Adipocyte (in vitro differentiated cells): ENCODE measurements around the gene ALPP.
"Not testable (repeated sequence)": the region's sequence is repeated elsewhere in the genome, so short reads cannot be mapped to it uniquely, and the experiment has no call there.

Source experiments
- DNase-seq: peaks from one replicate; pipeline ENCODE4 v3.0.0-alpha.2; 2015; ENCODE audit warnings: low read depth
- H3K27me3 ChIP-seq: replicated peaks from 2 replicates; pipeline ENCODE4 v1.7.0; 2013; ENCODE audit warnings: mild to moderate bottlenecking, low read length, moderate library complexity; ENCODE audit not compliant: control insufficient read depth, insufficient read depth
- H3K36me3 ChIP-seq: 2 replicates; pipeline ENCODE4 v1.7.0; 2013; ENCODE audit warnings: low read length, mild to moderate bottlenecking, moderate library complexity; ENCODE audit not compliant: control insufficient read depth, insufficient read depth, severe bottlenecking
- H3K4me1 ChIP-seq: 2 replicates; pipeline ENCODE4 v1.7.0; 2013; ENCODE audit warnings: mild to moderate bottlenecking, low read length, moderate library complexity; ENCODE audit not compliant: control insufficient read depth, insufficient read depth
- H3K4me3 ChIP-seq: 2 replicates; pipeline ENCODE4 v1.7.0; 2013; ENCODE audit warnings: mild to moderate bottlenecking, low read length, moderate library complexity
- H3K9ac ChIP-seq: 2 replicates; pipeline ENCODE4 v1.7.0; 2013; ENCODE audit warnings: mild to moderate bottlenecking, low read length, moderate library complexity
- H3K9me3 ChIP-seq: 2 replicates; pipeline ENCODE4 v1.7.0; 2013; ENCODE audit warnings: mild to moderate bottlenecking, low read length, moderate library complexity; ENCODE audit not compliant: control insufficient read depth

Gene ALPP

DNA sequence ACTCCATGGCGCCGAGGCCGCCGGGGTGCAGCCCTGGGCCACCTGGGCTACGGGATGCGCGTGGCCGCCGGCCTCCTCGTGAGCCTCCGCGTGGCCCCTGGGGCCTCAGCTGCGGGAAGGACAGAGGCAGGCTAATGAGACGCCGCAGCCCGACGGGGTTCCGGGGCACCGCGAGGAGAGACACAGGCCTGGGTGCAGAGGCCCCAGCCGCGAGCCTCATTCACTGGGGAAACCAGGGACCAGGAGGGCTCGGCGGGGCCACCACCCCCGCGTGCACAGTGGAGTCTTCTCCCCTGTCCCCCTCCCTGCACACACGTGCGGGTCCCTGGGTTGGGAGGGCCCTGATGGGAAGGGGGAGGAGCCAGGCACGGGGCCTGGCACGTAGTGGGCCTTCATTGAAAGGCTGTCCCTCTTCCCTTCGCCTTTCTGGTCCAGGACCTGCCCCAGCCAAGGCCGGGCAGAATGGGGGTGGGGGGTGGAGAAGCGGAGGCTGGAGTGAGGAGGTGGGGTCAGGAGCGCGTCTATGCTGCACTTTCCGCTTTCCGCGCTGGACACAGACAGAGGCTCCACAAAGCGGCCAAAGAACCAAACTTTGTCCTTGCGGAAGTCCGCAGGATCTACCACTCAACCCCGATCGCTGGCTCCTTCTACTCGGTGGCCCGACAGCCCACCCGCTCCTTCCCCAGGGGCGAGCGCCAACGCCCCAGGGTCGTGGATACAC lies 9.1 kb downstream of the ALPP start:
- Histone ChIP-seq H3K9me3 (no peaks in the 10 kb centered on the region), H3K4me1 (peaks cover 7% of the 10 kb centered on the region), H3K36me3 (no peaks in the 10 kb centered on the region), H3K4me3 (no peak overlapping the region), H3K9ac (no peak overlapping the region), H3K27me3 (peaks cover 53% of the 10 kb centered on the region)
- DNase-seq = peak; percentile 7

DNA sequence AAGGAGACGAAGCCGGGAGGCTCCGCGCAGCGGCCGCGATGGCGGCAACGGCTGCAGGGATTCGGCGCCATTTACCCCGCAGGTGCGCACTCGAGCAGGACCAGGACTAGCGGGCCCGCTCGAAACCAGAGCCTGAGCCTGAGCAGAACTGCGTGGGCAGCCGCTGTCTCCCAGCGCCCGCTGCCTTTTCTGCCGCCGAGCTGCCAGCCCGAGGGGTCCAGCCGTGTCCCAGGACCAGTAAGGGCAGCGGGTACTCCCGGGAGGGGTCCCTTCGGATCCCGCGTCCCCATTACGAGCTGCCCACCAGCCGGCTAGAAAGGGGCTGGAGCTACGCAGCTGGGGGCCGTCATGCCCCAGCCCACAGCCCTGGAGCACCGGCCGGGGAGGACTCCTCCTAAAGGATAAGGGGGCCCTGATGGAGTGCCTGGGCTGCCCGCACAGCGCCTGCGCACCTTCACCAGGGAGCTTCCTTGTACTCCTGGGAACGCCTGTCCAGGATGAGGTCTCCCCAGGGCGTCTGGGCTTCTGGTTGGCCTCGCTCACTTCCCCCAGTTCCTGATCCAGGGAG lies 9.9 kb downstream of the ALPP start:
- Histone ChIP-seq H3K36me3 (no peaks in the 10 kb centered on the region), H3K4me1 (peaks cover 7% of the 10 kb centered on the region), H3K9me3 (no peaks in the 10 kb centered on the region), H3K27me3 (peaks cover 49% of the 10 kb centered on the region), H3K4me3 (no peak overlapping the region), H3K9ac (no peak overlapping the region)
- no peak for DNase-seq

DNA sequence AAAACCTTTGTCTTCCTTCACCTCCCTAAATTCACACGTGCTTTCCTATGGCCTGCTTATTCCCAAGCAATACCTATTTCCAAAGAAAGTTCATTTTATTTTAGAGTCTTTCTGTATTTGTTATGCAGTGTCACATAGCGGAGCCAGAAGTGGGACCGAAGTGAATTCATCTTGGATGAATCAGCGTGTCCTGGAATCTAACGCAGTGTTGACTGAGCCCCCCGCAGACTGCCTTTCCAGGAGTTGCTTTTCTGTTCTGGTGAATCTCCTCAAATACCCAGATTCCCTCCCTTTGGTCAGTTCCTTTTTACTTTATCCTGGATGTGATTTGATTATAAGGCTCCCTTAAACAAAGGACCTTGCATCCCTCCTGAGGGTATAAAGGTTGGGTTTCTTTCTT lies 10.8 kb downstream of the ALPP start:
- peak; percentile 28 for DNase-seq
- Histone ChIP-seq H3K9ac (no peak overlapping the region), H3K4me3 (no peak overlapping the region), H3K9me3 (no peaks in the 10 kb centered on the region), H3K36me3 (no peaks in the 10 kb centered on the region), H3K4me1 (peaks cover 7% of the 10 kb centered on the region), H3K27me3 (peaks cover 43% of the 10 kb centered on the region)

DNA sequence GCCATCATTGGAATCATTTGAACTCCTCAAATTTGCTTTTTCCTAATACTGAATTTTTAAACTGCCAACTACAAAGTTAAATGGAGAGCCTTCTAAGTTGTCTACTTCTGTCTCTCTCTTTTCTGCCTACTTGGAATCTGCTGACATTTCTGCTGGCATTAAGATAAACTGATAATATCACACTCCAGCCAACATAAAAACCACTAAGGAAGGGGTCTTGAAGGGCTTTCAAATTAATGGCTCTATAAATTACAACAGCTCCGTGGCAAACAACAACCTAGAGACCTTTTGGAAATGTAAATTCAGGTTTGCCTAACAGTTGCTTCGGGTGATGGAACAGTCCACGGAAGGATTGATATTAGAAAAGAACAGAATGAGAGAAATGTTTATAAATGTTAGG lies 12.1 kb downstream of the ALPP start:
- H3K9me3 ChIP-seq = no peaks in the 10 kb centered on the region
- peaks cover 39% of the 10 kb centered on the region for H3K27me3 ChIP-seq
- no peak overlapping the region for H3K9ac ChIP-seq
- no peak overlapping the region for H3K4me3 ChIP-seq
- no peak for DNase-seq
- no peaks in the 10 kb centered on the region for H3K36me3 ChIP-seq
- peaks cover 5% of the 10 kb centered on the region for H3K4me1 ChIP-seq

GRCh38 chr2:232393556-232393955 lies 15.0 kb downstream of the ALPP start:
- Histone ChIP-seq H3K9ac (no peak overlapping the region), H3K4me1 (no peaks in the 10 kb centered on the region), H3K27me3 (peaks cover 34% of the 10 kb centered on the region), H3K9me3 (no peaks in the 10 kb centered on the region), H3K36me3 (no peaks in the 10 kb centered on the region), H3K4me3 (no peak overlapping the region)
- no peak for DNase-seq

DNA sequence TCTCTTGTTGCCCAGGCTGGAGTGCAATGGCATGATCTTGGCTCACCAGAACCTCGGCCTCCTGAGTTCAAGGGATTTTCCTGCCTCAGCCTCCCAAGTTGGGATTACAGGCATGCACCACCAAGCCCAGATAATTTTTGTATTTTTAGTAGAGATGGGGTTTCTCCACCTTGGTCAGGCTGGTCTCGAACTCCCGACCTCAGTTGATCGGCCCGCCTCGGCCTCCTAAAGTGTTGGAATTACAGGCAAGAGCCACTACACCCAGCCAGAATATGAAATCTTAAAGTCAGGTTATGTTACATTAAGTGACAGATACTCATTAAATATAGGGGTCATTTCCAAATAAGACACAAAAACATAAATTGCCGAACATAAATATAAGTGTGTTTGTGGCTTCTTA lies 15.9 kb downstream of the ALPP start:
- not testable (repeated sequence) for H3K4me3 ChIP-seq, H3K4me1 ChIP-seq, H3K9me3 ChIP-seq, H3K9ac ChIP-seq, H3K36me3 ChIP-seq, DNase-seq
- peaks cover 31% of the 10 kb centered on the region for H3K27me3 ChIP-seq

- no peaks in the 10 kb centered on the region for H3K36me3 ChIP-seq
- H3K9me3 ChIP-seq = no peaks in the 10 kb centered on the region
- no peak overlapping the region for H3K4me3 ChIP-seq
- peaks cover 36% of the 10 kb centered on the region for H3K27me3 ChIP-seq
- no peaks in the 10 kb centered on the region for H3K4me1 ChIP-seq
- H3K9ac ChIP-seq = no peak overlapping the region
- no peak for DNase-seq
These were observed 17.0 kb downstream of the ALPP start for GRCh38 chr2:232395586-232395985.

- Histone ChIP-seq H3K36me3 (no peaks in the 10 kb centered on the region), H3K9me3 (no peaks in the 10 kb centered on the region), H3K4me1 (no peaks in the 10 kb centered on the region), H3K9ac (no peak overlapping the region), H3K4me3 (no peak overlapping the region), H3K27me3 (peaks cover 31% of the 10 kb centered on the region)
- no peak for DNase-seq
These were observed 18.1 kb downstream of the ALPP start for GRCh38 chr2:232396683-232397082.

DNA sequence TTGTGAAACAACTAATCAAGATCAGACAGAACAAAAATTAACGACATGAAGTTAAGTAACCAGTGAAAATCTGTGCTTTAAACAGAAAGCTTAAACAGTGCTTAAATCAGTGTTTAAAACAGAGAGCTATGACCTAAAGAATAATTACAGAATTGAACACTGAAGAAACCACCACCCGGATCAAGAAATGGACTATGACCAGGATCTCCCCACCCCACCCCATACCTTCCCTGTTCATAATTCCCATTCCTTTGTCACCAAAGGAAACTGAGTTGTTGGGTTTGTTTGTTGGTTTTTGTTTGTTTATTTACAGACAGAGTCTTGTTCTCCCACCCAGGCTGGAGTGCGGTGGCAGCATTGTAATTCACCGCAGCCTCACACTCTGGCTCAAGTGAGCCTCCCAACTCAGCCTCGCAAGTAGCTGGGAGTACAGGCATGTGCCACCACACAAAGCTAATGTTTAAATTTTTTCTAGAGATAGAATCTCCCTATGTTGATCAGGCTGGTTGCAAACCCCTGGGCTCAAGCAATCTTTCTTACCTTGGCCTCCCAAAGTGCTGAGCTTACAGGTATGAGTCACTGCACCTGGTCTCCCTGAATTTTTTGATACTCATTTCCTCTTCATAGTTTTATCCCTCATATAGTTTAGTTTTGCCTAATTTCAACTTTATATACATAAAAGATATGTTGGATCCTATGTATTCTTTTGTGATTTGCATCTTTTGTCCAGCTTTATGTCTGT lies 19.9 kb downstream of the ALPP start:
- DNase-seq = no peak
- Histone ChIP-seq H3K4me1 (no peaks in the 10 kb centered on the region), H3K36me3 (no peaks in the 10 kb centered on the region), H3K9me3 (no peaks in the 10 kb centered on the region), H3K9ac (no peak overlapping the region), H3K27me3 (peaks cover 32% of the 10 kb centered on the region), H3K4me3 (no peak overlapping the region)

DNA sequence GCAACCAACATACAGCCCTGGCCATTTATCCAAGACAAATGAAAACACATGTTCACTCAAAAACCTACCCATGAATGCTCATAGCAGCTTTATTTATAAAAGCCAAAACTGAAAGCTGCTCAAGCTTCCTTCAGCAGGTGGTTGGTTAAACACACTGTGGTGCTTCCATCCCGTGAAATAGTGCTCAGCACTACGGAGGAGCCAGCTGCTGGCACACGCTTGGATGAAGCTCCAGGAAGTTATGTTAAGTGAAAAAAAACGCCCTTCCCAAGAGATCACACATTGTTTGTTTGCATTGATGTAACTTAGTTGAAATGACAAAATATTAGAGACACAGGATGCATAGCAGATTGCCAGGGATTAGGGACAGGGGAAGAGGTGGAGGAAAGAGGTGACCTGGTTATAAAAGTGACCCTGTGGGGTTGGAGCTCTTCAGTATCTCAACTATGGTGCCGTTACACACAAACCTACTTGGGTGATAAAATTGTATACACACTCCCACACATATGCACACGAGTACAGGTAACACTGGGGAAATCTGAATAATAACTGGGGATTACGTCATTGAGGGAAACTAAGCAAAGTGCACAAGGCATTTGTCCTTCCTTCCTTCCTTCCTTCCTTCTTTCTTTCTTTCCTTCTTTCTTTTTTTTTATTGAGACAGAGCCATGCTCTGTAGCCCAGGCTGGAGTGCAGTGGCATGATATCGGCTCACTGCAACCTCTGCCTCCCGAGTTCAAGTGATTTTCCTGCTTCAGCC lies 21.9 kb downstream of the ALPP start:
- no peaks in the 10 kb centered on the region for H3K36me3 ChIP-seq
- H3K9me3 ChIP-seq = no peaks in the 10 kb centered on the region
- no peak for DNase-seq
- no peaks in the 10 kb centered on the region for H3K4me1 ChIP-seq
- H3K9ac ChIP-seq = no peak overlapping the region
- no peak overlapping the region for H3K4me3 ChIP-seq
- H3K27me3 ChIP-seq = peaks cover 39% of the 10 kb centered on the region

DNA sequence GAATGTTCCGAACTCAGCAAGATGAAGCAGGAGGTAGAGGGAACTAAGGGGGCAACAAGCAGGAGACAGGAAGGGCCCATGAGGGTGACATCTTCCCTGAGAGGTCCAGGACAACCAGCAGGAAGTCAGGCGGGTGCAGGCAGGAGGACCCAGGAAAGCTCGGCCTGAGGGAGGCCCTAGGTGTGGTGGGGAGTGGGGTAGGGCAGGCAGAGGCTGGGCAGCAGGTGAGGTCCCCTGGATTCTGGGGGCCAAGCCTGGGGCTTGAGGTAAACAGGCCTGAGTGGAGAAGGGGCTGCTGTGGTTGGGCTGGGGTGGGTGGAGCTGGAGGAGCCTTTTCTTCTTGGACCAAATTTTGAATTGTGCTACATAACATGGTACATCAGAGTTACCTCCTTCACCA lies 24.0 kb downstream of the ALPP start:
- no peaks in the 10 kb centered on the region for H3K9me3 ChIP-seq
- no peaks in the 10 kb centered on the region for H3K4me1 ChIP-seq
- no peak overlapping the region for H3K9ac ChIP-seq
- no peak for DNase-seq
- no peaks in the 10 kb centered on the region for H3K36me3 ChIP-seq
- no peak overlapping the region for H3K4me3 ChIP-seq
- H3K27me3 ChIP-seq = peaks cover 40% of the 10 kb centered on the region
